ENCODE results near the gene GAMT.

The GAMT gene

DNA sequence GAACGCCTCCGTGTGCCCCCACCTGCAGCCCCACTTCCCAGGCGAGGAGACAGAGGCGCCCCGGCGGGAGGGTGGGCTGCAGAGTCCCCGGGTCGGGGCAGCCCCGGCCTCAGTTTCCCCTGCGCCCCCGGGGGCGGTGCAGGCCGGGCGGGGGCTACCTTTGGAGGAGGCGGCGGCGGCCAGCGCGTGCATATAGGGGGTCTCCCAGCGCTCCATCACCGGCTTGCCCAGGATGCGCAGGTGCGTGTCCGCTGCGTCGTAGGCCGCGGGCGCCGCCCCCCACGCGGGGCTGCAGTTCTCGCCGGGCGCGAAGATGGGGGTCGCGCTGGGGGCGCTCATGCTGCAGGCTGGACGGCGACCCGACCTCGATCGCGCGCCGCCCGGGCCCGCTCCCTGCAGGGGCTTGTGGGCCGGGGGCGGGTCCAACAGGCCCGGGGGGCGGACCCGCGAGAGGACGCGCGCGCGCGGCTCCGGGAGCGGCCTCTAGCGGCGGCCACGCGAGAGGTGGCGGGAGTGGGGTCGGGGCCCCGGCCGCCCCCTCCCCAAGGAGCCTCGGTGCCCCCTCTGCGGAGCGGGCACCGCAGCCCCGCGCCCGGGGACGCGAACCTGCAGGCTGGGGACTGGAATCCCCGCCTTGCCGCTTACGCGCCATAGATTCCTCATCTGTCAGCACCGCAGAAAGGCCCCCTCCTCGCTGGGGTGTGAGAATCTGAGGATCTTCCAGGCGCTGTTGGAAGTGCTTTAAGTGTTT, at the start of gene GAMT:
GAMT (minus strand) TSS at position 405 of the 751 bp plus-strand sequence; CDS start at position 339, 66 bp downstream.
- POLR2A ChIA-PET, result no interaction called here
- TF ChIP-seq, protein P1, sequence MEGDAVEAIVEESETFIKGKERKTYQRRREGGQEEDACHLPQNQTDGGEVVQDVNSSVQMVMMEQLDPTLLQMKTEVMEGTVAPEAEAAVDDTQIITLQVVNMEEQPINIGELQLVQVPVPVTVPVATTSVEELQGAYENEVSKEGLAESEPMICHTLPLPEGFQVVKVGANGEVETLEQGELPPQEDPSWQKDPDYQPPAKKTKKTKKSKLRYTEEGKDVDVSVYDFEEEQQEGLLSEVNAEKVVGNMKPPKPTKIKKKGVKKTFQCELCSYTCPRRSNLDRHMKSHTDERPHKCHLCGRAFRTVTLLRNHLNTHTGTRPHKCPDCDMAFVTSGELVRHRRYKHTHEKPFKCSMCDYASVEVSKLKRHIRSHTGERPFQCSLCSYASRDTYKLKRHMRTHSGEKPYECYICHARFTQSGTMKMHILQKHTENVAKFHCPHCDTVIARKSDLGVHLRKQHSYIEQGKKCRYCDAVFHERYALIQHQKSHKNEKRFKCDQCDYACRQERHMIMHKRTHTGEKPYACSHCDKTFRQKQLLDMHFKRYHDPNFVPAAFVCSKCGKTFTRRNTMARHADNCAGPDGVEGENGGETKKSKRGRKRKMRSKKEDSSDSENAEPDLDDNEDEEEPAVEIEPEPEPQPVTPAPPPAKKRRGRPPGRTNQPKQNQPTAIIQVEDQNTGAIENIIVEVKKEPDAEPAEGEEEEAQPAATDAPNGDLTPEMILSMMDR (IDR thresholded peaks at IDR 0.05; ENCODE audit: insufficient read depth, low read length, missing control alignments), result peak; percentile 37
- DNase-seq (ENCODE audit: low read depth, low spot score), result no peak

GRCh38 chr19:1449467-1450442, 48.4 kb upstream of the GAMT start, which contains the start of gene APC2:
Gene APC2 (plus strand): TSS chr19:1450121. CDS start chr19:1453002, 2,881 bp downstream.
- POLR2A ChIA-PET, result no interaction called here
- CTCF ChIA-PET, result interaction anchor here (1.0 to 1.5 kb wide), 3 partner anchors 13 to 134 kb away, joined by 3 to 4 read pairs (median 3); no protein-coding TSS in a partner anchor
- TF ChIP-seq, protein P1 (IDR thresholded peaks at IDR 0.05; ENCODE audit: insufficient read depth, low read length, missing control alignments), result no peak
- peak within 1 kb of the TSS; percentile 46 for H3K4me3 ChIP-seq (ENCODE audit: low read depth, low read length)
- no peak for DNase-seq (ENCODE audit: low read depth, low spot score)

More for the DNA sequence above, at the start of gene GAMT:
- peak within 1 kb of the TSS; percentile 67 for H3K4me3 ChIP-seq (ENCODE audit: low read depth, low read length)
- CTCF ChIA-PET, result interaction anchor here (0.9 to 1.5 kb wide), 5 partner anchors 12 to 121 kb away, joined by 3 to 6 read pairs (median 3); no protein-coding TSS in a partner anchor

GRCh38 chr19:1447944-1448343, 46.6 kb upstream of the GAMT start:
- DNase-seq (ENCODE audit: low read depth, low spot score), result no peak
- CTCF ChIA-PET, result no interaction called here
- POLR2A ChIA-PET, result no interaction called here
- no peak overlapping the region for H3K4me3 ChIP-seq (ENCODE audit: low read depth, low read length)
- TF ChIP-seq, protein P1 (IDR thresholded peaks at IDR 0.05; ENCODE audit: insufficient read depth, low read length, missing control alignments), result no peak

- no peak overlapping the region for H3K4me3 ChIP-seq (ENCODE audit: low read depth, low read length)
- ChIA-PET POLR2A (no interaction called here), CTCF (no interaction called here)
- DNase-seq (ENCODE audit: low read depth, low spot score), result no peak
- TF ChIP-seq, protein P1 (IDR thresholded peaks at IDR 0.05; ENCODE audit: insufficient read depth, low read length, missing control alignments), result no peak
These were observed 46.2 kb upstream of the GAMT start for GRCh38 chr19:1447504-1447903.

DNA sequence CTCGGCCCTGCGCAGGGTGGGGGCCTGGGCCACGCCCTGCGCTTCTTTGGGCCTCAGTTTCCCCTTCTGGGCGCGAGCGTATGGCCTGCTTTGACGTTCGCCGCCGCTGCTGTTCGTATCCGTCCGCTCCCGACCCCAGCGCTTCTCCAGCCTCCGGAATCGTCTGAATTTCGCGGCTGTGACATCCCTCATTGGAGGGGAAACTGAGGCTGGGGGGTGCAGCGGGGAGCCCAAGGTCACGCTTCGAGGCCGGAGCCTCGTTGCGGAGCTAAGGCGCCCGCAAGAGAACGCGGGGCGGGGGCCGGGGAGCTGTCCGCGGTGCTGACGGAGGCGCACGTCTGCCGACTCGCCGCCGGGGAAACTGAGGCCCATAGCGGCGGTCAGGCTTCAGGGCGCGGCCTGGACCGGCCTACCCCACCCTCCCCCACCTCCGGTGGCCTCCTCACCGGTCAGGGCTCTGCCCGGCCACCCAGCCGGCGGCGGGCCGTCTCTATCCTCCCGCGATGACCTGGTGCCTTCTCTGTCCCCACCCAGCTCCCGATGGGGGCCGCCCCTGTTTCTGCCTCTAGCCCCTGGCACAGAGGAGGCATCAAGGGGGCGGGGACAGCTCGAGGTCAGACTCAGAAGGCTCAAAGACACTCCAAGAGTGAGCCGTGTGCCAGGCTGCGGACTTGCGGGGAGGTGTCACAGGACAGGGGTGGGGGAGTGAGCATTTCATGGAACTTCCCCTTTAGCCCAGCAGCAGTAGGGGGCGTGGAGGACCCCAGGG, 45.6 kb upstream of the GAMT start:
- H3K4me3 ChIP-seq (ENCODE audit: low read depth, low read length), result no peak overlapping the region; the same call in 1 of the 2 replicates
- TF ChIP-seq, protein P1 (IDR thresholded peaks at IDR 0.05; ENCODE audit: insufficient read depth, low read length, missing control alignments), result no peak
- no peak for DNase-seq (ENCODE audit: low read depth, low spot score)
- ChIA-PET POLR2A (no interaction called here), CTCF (no interaction called here)

All from AG04449 (cell line).